Kidney epithelial cell (primary cell): ENCODE results near the gene CFAP299. TPM values are rescaled to one million over a fixed set of nuclear protein-coding genes. Genes with fewer than 3 reads are reported as not detected.

Experiments
- DNase-seq: peaks from one replicate; pipeline ENCODE4 v3.0.0-alpha.2; 2010; ENCODE audit warnings: low read depth
- H3K27me3 ChIP-seq: 2 replicates; pipeline ENCODE4 v1.6.0; 2011; ENCODE audit warnings: low read length; ENCODE audit not compliant: control insufficient read depth, insufficient read depth
- H3K36me3 ChIP-seq: 2 replicates; pipeline ENCODE4 v1.5.1; 2011; ENCODE audit warnings: low read length; ENCODE audit not compliant: control insufficient read depth, insufficient read depth
- H3K4me3 ChIP-seq: 2 replicates; pipeline ENCODE4 v1.5.1; 2011; ENCODE audit warnings: low read depth, mild to moderate bottlenecking, control low read depth, low read length
- total RNA-seq: library from RNA; depleted of rRNA; stranded (reverse); fragments of >200 nt; gene quantifications from 2 replicates; pipeline ENCODE4 v1.2.3, GENCODE V29; 2015
- TF ChIP-seq, protein P1 (sequence below): IDR thresholded peaks from 2 replicates; pipeline ENCODE4 v1.5.1; 2011; ENCODE audit warnings: mild to moderate bottlenecking, moderate library complexity, low read length, control low read depth, inconsistent platforms; ENCODE audit not compliant: insufficient read depth, poor library complexity, severe bottlenecking

CFAP299 gene
- total RNA-seq, 1 donor from 2014 or later = not detected

DNA sequence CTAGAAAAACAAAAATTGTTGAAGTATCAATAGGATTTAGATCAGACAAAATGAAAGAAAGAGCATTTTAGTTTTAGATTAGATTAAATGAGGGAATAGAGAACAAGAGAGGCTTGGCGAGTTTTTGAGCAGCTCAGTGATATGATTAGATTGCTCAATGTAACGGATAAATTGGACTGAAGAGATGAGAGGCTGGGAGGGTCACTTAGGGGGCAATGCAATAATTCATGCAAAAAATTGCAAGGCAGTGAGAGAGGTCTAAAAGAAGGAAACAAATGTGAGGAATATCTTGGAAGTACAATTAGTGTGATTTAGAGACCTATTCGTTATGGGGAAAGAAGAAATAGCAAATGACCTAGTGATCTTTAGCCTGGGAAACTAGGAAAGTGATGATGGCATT lies 644.7 kb downstream of the CFAP299 start:
- no peak for DNase-seq
- H3K4me3 ChIP-seq = no peak overlapping the region
- no peaks in the 10 kb centered on the region for H3K27me3 ChIP-seq
- TF ChIP-seq, protein P1, sequence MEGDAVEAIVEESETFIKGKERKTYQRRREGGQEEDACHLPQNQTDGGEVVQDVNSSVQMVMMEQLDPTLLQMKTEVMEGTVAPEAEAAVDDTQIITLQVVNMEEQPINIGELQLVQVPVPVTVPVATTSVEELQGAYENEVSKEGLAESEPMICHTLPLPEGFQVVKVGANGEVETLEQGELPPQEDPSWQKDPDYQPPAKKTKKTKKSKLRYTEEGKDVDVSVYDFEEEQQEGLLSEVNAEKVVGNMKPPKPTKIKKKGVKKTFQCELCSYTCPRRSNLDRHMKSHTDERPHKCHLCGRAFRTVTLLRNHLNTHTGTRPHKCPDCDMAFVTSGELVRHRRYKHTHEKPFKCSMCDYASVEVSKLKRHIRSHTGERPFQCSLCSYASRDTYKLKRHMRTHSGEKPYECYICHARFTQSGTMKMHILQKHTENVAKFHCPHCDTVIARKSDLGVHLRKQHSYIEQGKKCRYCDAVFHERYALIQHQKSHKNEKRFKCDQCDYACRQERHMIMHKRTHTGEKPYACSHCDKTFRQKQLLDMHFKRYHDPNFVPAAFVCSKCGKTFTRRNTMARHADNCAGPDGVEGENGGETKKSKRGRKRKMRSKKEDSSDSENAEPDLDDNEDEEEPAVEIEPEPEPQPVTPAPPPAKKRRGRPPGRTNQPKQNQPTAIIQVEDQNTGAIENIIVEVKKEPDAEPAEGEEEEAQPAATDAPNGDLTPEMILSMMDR = no peak
- H3K36me3 ChIP-seq = no peaks in the 10 kb centered on the region

DNA sequence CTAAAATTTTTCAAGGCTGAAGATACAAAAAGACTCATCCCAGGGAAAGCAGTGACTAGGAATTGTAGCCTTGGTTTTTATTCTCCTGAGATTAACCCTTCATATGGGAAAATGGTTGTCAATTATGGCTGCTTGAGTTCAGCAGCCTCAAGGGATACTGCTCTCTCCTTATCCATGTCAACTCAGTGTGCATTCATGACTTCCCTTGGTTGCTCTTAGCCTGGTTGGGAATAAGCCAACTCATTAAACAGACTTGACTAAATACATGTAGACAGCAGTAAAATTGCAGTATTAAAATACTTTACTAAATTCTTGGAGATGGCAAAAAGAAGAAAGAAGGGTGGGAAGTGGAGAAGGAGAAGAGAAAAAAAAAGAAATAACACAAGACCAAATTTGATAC lies 650.5 kb downstream of the CFAP299 start:
- TF ChIP-seq, protein P1 = no peak
- DNase-seq = no peak
- no peaks in the 10 kb centered on the region for H3K36me3 ChIP-seq
- H3K4me3 ChIP-seq = no peak overlapping the region
- H3K27me3 ChIP-seq = no peaks in the 10 kb centered on the region

DNA sequence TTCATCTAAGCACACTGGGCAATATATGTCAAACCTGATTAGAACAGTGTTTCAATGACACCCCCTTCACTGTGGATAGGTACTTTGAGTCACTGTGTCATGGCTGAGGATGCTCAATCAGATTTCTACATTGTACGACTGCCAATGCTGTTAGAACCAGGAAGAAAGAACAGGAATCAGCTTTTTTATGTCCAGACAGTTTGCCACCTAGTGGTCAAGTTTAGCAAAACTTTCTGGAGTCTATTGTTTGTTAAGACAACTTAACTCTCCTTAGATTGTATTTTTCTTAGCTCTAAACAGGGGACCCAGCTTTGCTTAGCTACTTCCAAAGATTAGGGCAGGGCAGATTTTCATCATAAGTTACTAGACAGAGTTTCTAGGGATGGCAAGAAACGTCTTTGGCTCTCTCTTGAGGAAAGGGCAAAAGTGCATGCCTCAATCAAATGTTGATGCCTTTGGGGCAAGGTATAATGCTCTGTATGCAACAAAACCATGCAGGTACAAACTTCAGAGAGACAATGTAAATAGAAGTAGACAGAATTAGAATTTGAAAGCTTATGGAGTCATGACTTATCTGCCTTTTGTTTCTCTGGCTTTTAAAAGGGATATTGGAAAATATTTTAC lies 654.5 kb downstream of the CFAP299 start:
- DNase-seq = peak; percentile 18
- TF ChIP-seq, protein P1 = peak; percentile 56
- Histone ChIP-seq H3K36me3 (no peaks in the 10 kb centered on the region), H3K4me3 (no peak overlapping the region), H3K27me3 (no peaks in the 10 kb centered on the region)

DNA sequence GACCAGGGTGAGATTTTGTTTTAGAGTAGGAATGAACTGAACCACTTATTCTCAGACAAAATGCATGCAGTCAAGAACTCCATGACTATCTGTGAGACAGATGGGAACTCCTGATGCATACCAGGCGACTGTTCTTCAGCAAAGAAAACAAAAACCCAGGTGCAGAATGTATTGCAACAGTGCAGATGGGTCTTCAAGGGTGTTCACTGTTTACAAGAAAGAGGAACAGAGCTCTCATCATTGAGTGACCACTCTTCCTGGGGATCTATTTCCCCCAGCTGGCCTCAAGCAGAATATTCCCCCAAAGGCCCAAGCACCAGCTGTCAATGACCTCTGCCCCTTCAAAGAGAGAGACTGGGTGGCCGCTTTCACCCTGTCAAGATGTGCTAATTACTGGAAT lies 655.3 kb downstream of the CFAP299 start:
- Histone ChIP-seq H3K36me3 (no peaks in the 10 kb centered on the region), H3K4me3 (no peak overlapping the region), H3K27me3 (no peaks in the 10 kb centered on the region)
- no peak for DNase-seq
- TF ChIP-seq, protein P1 = no peak

DNA sequence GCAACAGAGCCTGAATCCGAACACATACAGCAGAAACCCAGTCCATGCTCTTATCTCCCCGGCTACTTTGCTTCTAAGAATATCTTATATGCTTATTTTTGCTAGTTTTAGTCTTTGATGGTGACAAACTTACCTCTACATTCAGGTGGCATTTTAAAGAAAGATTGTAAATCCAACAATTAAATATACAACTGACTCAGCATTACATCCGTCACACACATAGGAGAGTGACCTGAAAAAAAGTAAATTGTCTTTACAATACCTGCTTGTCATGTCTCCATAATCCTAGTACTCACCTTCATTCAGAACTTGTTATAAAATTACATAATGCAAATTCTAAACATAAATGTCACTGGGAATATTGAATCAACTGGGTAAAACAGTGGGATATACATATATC lies 664.4 kb downstream of the CFAP299 start:
- TF ChIP-seq, protein P1 = no peak
- no peaks in the 10 kb centered on the region for H3K36me3 ChIP-seq
- H3K4me3 ChIP-seq = no peak overlapping the region
- no peak for DNase-seq
- no peaks in the 10 kb centered on the region for H3K27me3 ChIP-seq

DNA sequence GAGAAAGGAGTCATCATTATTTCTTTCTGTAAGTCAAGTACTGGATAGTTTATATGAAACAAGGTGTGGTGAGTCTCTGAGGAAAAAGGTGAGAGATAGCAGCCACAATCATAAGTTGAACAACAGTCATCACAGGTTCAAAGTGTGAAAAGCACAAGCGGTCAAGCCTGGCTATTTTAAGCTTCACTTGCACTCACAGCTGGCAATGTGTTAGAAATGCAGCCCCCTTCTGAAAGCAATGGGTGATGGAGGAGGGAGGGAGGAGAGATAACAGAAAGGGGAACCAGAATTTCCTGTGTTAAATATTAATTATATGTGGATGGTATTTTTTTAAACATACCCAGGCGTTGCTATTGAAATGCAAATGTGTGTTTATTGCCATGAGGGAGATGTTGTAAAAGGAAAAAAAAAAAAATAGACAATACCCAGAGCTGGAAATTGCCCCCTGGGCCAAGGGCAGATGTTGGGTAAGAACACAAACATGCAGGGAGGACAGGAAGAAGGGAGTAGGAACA lies 668.1 kb downstream of the CFAP299 start:
- DNase-seq = no peak

More for the DNA sequence above, 668.1 kb downstream of the CFAP299 start:
- H3K27me3 ChIP-seq = no peaks in the 10 kb centered on the region
- H3K36me3 ChIP-seq = no peaks in the 10 kb centered on the region
- no peak overlapping the region for H3K4me3 ChIP-seq
- TF ChIP-seq, protein P1 = no peak
